ENCODE data around the gene FIG4.
A peak's percentile ranks its signal among the peaks of the same experiment; 100 is the strongest.

FIG4 gene

GRCh38 chr6:109782491-109782999 is 91.4 kb downstream of the FIG4 start:
- no peak overlapping the region for H3K14ac ChIP-seq (ENCODE audit: low read length)
- H3K27ac ChIP-seq (ENCODE audit: low read depth, low read length), result no peak overlapping the region
- H4K8ac ChIP-seq (ENCODE audit: low read depth, low read length), result no peak overlapping the region
- H4K12ac ChIP-seq (ENCODE audit: low read depth, low read length), result no peak overlapping the region
- H3K4me3 ChIP-seq (ENCODE audit: low read depth, low read length), result no peak overlapping the region
- no peaks in the 10 kb centered on the region for H3K9me3 ChIP-seq (ENCODE audit: insufficient read depth, low read depth, low read length)
- no peak overlapping the region for H3K23ac ChIP-seq (ENCODE audit: low read length)
- no peaks in the 10 kb centered on the region for H3K79me1 ChIP-seq (ENCODE audit: low read length)
- H2BK12ac ChIP-seq (ENCODE audit: low read length), result no peak overlapping the region
- H3K4ac ChIP-seq (ENCODE audit: low read depth, low read length), result no peak overlapping the region
- peaks cover 0 to 2% of the 10 kb centered on the region in 2 experiments for H3K4me1 ChIP-seq (ENCODE audit: control insufficient read depth in 1 of 2, insufficient read depth in 2 of 2, low read length in 2 of 2)
- no peak overlapping the region for H2BK120ac ChIP-seq (ENCODE audit: insufficient read depth, low read length, poor library complexity)
- no CpG with 5 or more reads among the region's 2 CpGs for WGBS (ENCODE audit: extremely low coverage, insufficient coverage, insufficient read length)
- H2BK5ac ChIP-seq (ENCODE audit: low read depth, low read length, poor library complexity), result no peak overlapping the region
- peak in 1 of 2 donors; percentile 14 for DNase-seq
- H3K27me3 ChIP-seq (ENCODE audit: insufficient read depth, low read length), result no peaks in the 10 kb centered on the region
- H3K18ac ChIP-seq (ENCODE audit: low read length), result no peak overlapping the region
- H3K36me3 ChIP-seq (ENCODE audit: control insufficient read depth in 1 of 2, insufficient read depth in 2 of 2, low read length in 2 of 2), result no peaks in the 10 kb centered on the region
- H2AK5ac ChIP-seq (ENCODE audit: low read length), result no peak overlapping the region
- H3K9ac ChIP-seq (ENCODE audit: low read length), result no peak overlapping the region
- H4K91ac ChIP-seq (ENCODE audit: low read depth, low read length), result no peak overlapping the region
- H2AFZ ChIP-seq (ENCODE audit: insufficient read depth, low read length, poor library complexity), result no peak overlapping the region
- H3K4me2 ChIP-seq (ENCODE audit: low read length), result no peak overlapping the region
- H3K79me2 ChIP-seq (ENCODE audit: control insufficient read depth, insufficient read depth, low read length, poor library complexity), result no peaks in the 10 kb centered on the region

- H3K9ac ChIP-seq (ENCODE audit: low read length), result no peak overlapping the region
- DNase-seq, result peak in 1 of 2 donors; percentile 46
- no peak overlapping the region for H2BK120ac ChIP-seq (ENCODE audit: insufficient read depth, low read length, poor library complexity)
- H2AK5ac ChIP-seq (ENCODE audit: low read length), result no peak overlapping the region
- H3K79me2 ChIP-seq (ENCODE audit: control insufficient read depth, insufficient read depth, low read length, poor library complexity), result no peaks in the 10 kb centered on the region
- no peak overlapping the region for H2BK5ac ChIP-seq (ENCODE audit: low read depth, low read length, poor library complexity)
- H3K4me2 ChIP-seq (ENCODE audit: low read length), result no peak overlapping the region
- H3K23ac ChIP-seq (ENCODE audit: low read length), result no peak overlapping the region
- H3K4me1 ChIP-seq (ENCODE audit: control insufficient read depth in 1 of 2, insufficient read depth in 2 of 2, low read length in 2 of 2), result peaks cover 0 to 2% of the 10 kb centered on the region in 2 experiments
- no peak overlapping the region for H2BK12ac ChIP-seq (ENCODE audit: low read length)
- no CpG with 5 or more reads among the region's 4 CpGs for WGBS (ENCODE audit: extremely low coverage, insufficient coverage, insufficient read length)
- H3K27ac ChIP-seq (ENCODE audit: low read depth, low read length), result no peak overlapping the region
- no peaks in the 10 kb centered on the region for H3K36me3 ChIP-seq (ENCODE audit: control insufficient read depth in 1 of 2, insufficient read depth in 2 of 2, low read length in 2 of 2)
- no peak overlapping the region for H4K8ac ChIP-seq (ENCODE audit: low read depth, low read length)
- no peak overlapping the region for H3K18ac ChIP-seq (ENCODE audit: low read length)
- no peaks in the 10 kb centered on the region for H3K9me3 ChIP-seq (ENCODE audit: insufficient read depth, low read depth, low read length)
- H3K4me3 ChIP-seq (ENCODE audit: low read depth, low read length), result no peak overlapping the region
- no peaks in the 10 kb centered on the region for H3K27me3 ChIP-seq (ENCODE audit: insufficient read depth, low read length)
- H3K79me1 ChIP-seq (ENCODE audit: low read length), result no peaks in the 10 kb centered on the region
- no peak overlapping the region for H4K91ac ChIP-seq (ENCODE audit: low read depth, low read length)
- no peak overlapping the region for H2AFZ ChIP-seq (ENCODE audit: insufficient read depth, low read length, poor library complexity)
- H3K14ac ChIP-seq (ENCODE audit: low read length), result no peak overlapping the region
- no peak overlapping the region for H4K12ac ChIP-seq (ENCODE audit: low read depth, low read length)
- no peak overlapping the region for H3K4ac ChIP-seq (ENCODE audit: low read depth, low read length)
Measured at GRCh38 chr6:109783250-109783986, 92.3 kb downstream of the FIG4 start.

GRCh38 chr6:109787312-109787711 is 96.2 kb downstream of the FIG4 start:
- Histone ChIP-seq H2BK5ac (ENCODE audit: low read depth, low read length, poor library complexity) (no peak overlapping the region), H4K91ac (ENCODE audit: low read depth, low read length) (no peak overlapping the region), H4K8ac (ENCODE audit: low read depth, low read length) (no peak overlapping the region), H2BK12ac (ENCODE audit: low read length) (no peak overlapping the region), H3K79me1 (ENCODE audit: low read length) (peaks cover 4% of the 10 kb centered on the region), H3K23ac (ENCODE audit: low read length) (no peak overlapping the region), H3K4me1 (ENCODE audit: control insufficient read depth in 1 of 2, insufficient read depth in 2 of 2, low read length in 2 of 2) (peaks cover 3 to 4% of the 10 kb centered on the region in 2 experiments), H3K9ac (ENCODE audit: low read length) (no peak overlapping the region), H3K4ac (ENCODE audit: low read depth, low read length) (no peak overlapping the region), H3K4me3 (ENCODE audit: low read depth, low read length) (no peak overlapping the region), H3K79me2 (ENCODE audit: control insufficient read depth, insufficient read depth, low read length, poor library complexity) (no peaks in the 10 kb centered on the region), H3K18ac (ENCODE audit: low read length) (no peak overlapping the region), H4K12ac (ENCODE audit: low read depth, low read length) (no peak overlapping the region), H3K27ac (ENCODE audit: low read depth, low read length) (no peak overlapping the region), H3K36me3 (ENCODE audit: control insufficient read depth in 1 of 2, insufficient read depth in 2 of 2, low read length in 2 of 2) (no peaks in the 10 kb centered on the region), H2BK120ac (ENCODE audit: insufficient read depth, low read length, poor library complexity) (no peak overlapping the region), H3K14ac (ENCODE audit: low read length) (no peak overlapping the region), H3K4me2 (ENCODE audit: low read length) (no peak overlapping the region), H2AK5ac (ENCODE audit: low read length) (no peak overlapping the region), H3K9me3 (ENCODE audit: insufficient read depth, low read depth, low read length) (no peaks in the 10 kb centered on the region), H2AFZ (ENCODE audit: insufficient read depth, low read length, poor library complexity) (no peak overlapping the region), H3K27me3 (ENCODE audit: insufficient read depth, low read length) (no peaks in the 10 kb centered on the region)
- DNase-seq, result no peak
- no CpG with 5 or more reads among the region's 2 CpGs for WGBS (ENCODE audit: extremely low coverage, insufficient coverage, insufficient read length)

- Histone ChIP-seq H3K4me2 (ENCODE audit: low read length) (no peak overlapping the region), H4K8ac (ENCODE audit: low read depth, low read length) (no peak overlapping the region), H2BK12ac (ENCODE audit: low read length) (no peak overlapping the region), H2AFZ (ENCODE audit: insufficient read depth, low read length, poor library complexity) (no peak overlapping the region), H4K12ac (ENCODE audit: low read depth, low read length) (no peak overlapping the region), H3K27me3 (ENCODE audit: insufficient read depth, low read length) (no peaks in the 10 kb centered on the region), H3K18ac (ENCODE audit: low read length) (no peak overlapping the region), H2AK5ac (ENCODE audit: low read length) (no peak overlapping the region), H3K9me3 (ENCODE audit: insufficient read depth, low read depth, low read length) (no peaks in the 10 kb centered on the region), H2BK5ac (ENCODE audit: low read depth, low read length, poor library complexity) (no peak overlapping the region), H3K79me1 (ENCODE audit: low read length) (peaks cover 4% of the 10 kb centered on the region), H3K79me2 (ENCODE audit: control insufficient read depth, insufficient read depth, low read length, poor library complexity) (no peaks in the 10 kb centered on the region), H3K14ac (ENCODE audit: low read length) (no peak overlapping the region), H3K4ac (ENCODE audit: low read depth, low read length) (no peak overlapping the region), H3K23ac (ENCODE audit: low read length) (no peak overlapping the region), H3K4me3 (ENCODE audit: low read depth, low read length) (no peak overlapping the region), H3K4me1 (ENCODE audit: control insufficient read depth in 1 of 2, insufficient read depth in 2 of 2, low read length in 2 of 2) (peaks cover 3 to 4% of the 10 kb centered on the region in 2 experiments), H4K91ac (ENCODE audit: low read depth, low read length) (no peak overlapping the region), H3K36me3 (ENCODE audit: control insufficient read depth in 1 of 2, insufficient read depth in 2 of 2, low read length in 2 of 2) (no peaks in the 10 kb centered on the region), H3K9ac (ENCODE audit: low read length) (no peak overlapping the region), H2BK120ac (ENCODE audit: insufficient read depth, low read length, poor library complexity) (no peak overlapping the region), H3K27ac (ENCODE audit: low read depth, low read length) (no peak overlapping the region)
- DNase-seq, result no peak
- WGBS (ENCODE audit: extremely low coverage, insufficient coverage, insufficient read length), result no CpG with 5 or more reads among the region's 3 CpGs
Measured at GRCh38 chr6:109788687-109789086, 97.6 kb downstream of the FIG4 start.
